Skeletal muscle cell (primary cell): ENCODE measurements around the gene TMTC2.

Experiments
- DNase-seq: peaks from one replicate; pipeline ENCODE4 v3.0.0-alpha.2; 2010; ENCODE audit warnings: low read depth
- H3K4me3 ChIP-seq: 2 replicates; pipeline ENCODE4 v1.5.1; 2011; ENCODE audit warnings: low read depth, mild to moderate bottlenecking, control low read depth, low read length, moderate library complexity

Gene TMTC2

GRCh38 chr12:82966001-82966559, 279.4 kb downstream of the TMTC2 start:
- no peak for DNase-seq
- no peak overlapping the region for H3K4me3 ChIP-seq

DNA sequence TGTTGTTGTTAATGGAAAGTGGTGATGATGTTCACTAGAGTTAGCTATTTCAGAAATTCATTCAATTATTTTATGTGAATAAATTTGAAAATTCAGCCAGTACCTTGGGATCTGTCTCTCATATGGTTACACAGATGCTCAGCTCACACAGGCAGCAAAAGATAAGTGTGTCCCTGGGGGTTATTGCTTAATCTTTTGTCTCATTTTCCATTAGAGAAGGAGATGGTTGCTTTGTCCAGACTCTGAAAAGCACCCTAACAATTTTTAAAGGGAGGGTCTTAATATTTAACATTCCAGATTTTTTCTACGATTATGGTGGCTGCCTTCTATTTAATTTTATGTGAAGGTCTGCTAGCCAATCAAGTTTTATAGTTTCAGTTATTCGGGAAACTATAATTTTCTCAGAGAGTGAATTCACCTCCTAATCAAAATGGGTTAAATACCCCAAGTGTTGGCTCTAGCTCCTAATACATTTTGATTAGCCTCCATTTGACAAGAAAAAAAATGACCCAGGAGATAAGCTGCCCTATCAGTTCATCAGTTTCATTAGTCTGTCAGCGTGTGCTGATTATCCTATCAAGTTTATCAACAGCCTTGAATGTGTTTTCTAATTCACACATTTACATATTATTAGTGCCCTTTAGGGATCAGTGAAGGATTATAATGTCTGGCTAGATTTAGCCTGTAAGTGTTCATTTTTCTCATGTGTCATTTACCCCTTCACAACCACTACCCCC, 282.1 kb downstream of the TMTC2 start:
- DNase-seq: no peak
- no peak overlapping the region for H3K4me3 ChIP-seq

DNA sequence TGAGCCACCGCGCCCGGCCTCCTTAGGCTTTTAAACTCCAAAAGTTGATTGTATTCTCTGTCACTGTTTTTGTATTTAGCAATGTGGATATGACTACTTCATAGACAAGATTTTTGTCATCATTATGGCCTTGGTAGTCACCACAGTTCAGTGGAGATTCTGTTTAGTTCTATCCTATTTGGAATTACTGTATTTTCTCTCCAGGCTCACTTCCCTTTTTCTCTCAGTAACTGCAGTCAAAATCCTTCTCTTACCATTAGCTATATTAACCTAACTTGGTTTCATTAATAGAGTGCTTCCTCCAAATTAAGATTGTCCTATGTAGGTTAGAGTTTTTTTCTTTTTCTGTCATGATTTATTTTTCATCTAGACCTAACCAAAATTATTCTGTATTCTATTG, 283.9 kb downstream of the TMTC2 start:
- H3K4me3 ChIP-seq: no peak overlapping the region
- no peak for DNase-seq

DNA sequence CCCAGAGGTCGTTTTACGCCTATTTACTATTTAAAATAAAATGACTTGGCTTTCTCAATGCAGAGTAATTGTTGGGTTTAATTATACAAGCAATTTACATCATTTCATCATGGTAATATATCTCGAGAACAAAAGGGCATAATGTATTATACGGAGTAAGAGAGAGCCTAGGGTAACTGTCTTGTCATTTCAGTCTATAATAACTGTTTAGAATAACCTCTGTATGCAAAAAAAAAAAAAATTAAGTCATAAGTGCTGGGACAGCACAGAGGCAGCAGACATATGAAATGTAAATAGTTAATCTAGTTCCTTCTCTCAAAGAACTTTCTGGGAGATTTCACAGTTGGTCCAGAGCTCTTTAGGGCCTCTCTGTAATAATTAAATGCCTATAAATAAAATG, 284.9 kb downstream of the TMTC2 start:
- no peak for DNase-seq
- no peak overlapping the region for H3K4me3 ChIP-seq

DNA sequence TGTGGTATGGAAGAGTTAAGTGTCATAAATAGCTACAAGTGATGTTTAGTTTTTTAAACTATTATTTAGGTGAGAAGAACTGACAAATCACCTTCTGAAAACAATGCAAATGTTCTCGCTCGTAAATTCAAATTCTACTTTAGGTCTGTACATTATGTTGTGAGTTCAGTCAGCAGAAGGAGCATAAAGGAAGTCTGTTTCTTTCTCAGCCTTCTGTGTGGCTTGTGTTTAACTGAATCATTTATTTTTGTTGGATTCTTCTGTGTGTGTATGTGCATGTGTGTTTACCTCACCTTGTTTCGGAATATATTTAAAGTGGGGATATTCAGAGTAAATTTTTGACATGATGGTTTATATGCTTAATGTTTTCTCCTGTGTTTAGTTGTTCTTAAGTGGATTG, 285.9 kb downstream of the TMTC2 start:
- no peak for DNase-seq

GRCh38 chr12:82973592-82973991, 286.9 kb downstream of the TMTC2 start:
- no peak overlapping the region for H3K4me3 ChIP-seq
- no peak for DNase-seq

More for the DNA sequence above, 285.9 kb downstream of the TMTC2 start:
- no peak overlapping the region for H3K4me3 ChIP-seq

- no peak overlapping the region for H3K4me3 ChIP-seq
- no peak for DNase-seq
Measured at GRCh38 chr12:82981150-82981549, 294.4 kb downstream of the TMTC2 start.

DNA sequence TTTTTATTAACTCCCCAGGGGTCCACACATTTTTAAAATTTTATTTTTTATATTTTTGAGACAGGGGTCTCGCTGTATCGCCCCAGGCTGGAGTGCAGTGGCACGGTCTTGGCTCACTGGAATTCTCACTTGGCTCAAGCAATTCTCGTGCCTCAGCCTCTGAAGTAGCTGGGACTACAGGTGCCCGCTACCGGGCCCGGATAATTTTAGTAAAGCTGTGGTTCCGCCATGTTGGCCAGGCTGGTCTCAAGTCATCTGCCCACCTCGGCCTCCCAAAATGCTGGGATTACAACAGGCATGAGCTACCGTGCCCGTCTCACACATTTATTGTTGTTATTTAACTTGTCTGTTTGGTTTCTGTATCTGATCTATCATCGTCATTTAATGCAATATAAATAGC, 307.4 kb downstream of the TMTC2 start:
- H3K4me3 ChIP-seq: no peak overlapping the region
- DNase-seq: no peak

GRCh38 chr12:82996168-82996812, 309.6 kb downstream of the TMTC2 start:
- no peak for DNase-seq

DNA sequence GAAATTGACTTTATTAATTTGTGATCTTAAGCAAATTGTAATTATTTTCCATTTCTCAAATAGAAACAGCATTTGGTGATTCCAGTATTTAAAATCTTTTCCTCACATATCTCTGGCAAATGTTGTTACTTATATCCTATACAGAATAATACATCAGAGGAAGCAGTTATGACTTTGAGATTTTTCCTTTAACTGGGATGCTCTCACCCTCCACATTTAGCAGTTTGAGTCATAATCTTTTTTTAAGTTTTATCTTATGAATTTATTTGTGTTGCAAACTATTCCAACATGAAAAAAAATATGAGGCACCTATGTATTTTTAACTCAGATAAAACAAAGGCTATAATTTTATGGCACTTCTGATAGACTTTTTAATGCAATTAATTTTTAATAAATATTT, 311.8 kb downstream of the TMTC2 start:
- DNase-seq: no peak
- no peak overlapping the region for H3K4me3 ChIP-seq

More at GRCh38 chr12:82996168-82996812, 309.6 kb downstream of the TMTC2 start:
- no peak overlapping the region for H3K4me3 ChIP-seq

GRCh38 chr12:83003026-83003425, 316.3 kb downstream of the TMTC2 start:
- H3K4me3 ChIP-seq: no peak overlapping the region
- DNase-seq: no peak

- no peak for DNase-seq
- H3K4me3 ChIP-seq: no peak overlapping the region
Measured at GRCh38 chr12:83005534-83006197, 319.0 kb downstream of the TMTC2 start.

DNA sequence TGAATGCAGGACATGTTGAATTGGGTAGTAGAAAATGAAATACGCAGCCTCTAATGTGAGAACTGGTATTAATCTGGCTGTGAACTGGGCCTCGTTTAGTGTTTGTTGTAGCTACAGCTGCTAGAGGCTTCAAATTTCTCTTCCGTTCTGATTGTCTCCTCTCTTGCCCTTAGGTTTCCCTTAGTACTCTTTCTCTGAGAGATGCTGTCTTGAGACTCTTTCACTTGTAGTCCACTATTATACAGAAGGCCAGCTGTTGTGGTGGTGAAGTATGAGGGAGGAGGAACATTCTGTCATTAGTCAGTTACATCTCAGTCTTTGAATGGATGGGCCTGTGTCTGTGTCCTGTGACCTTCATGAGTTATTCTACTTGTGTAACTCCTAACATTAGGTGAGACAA, 322.0 kb downstream of the TMTC2 start:
- DNase-seq: no peak
- H3K4me3 ChIP-seq: no peak overlapping the region

DNA sequence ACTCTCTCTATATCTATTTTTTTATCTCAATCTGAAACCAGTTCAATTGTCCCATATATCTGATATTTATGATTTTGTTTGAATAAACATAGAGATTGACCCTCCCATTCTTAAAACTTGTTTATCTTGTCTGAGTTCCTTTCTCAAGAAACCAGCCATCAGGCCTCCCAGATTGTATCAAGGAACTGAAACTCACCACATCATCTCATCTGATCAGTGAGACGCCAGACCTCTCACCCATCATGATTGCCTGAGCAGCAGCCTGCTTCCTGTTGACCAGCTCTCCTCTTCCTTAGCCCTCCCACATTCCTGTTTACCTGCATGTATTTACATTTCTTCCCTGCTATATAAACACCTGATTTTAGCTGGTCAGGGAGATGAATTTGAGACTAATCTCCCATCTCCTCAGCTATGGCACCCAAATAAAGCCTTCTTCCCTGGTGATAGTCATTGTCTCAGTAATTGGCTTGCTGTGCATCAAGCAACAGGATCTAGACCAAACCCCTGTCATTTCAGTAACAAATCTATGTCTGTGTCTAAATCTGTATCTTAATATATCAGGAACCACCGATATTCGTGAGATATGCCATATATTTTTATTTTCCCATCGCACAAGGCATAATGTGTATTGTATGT, 323.6 kb downstream of the TMTC2 start:
- DNase-seq: no peak
- H3K4me3 ChIP-seq: no peak overlapping the region

DNA sequence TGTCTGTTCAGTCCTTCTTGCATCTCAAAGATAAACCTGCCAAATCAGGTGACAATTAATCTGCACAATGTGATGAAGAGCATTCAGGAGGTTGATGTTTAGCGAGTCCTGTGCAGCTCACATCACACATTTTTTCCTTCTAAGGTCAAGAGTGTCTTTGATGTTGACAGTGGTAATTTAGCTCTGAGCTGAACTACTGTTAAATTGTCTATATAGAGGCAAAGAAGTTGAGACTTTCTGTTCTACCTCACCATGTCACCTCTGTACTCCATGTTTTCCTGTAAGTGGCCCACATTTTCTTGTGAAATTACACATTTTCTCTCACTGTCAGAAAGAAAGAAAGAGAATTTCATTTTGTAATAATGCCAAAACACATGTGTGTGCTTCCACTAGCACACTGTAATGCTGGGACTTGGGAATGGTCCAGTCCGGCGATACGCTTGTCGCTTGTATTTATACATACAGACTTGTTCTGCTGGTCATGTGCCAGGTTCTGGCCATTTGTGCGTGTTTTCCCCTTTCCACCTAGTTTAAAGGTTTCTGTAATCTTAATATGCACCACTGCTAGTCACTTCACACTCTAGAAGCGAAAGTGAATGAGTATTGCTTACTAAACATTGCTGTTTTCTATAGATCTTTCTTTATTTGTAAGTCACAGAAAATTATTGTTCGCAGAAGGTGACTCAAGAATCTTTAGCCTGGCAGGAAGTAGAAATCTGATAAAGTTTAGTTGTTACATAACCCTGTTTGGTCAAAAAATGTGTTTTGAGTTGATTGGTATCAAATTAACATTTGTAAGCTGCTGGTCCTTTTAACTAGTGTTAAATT, 328.9 kb downstream of the TMTC2 start:
- DNase-seq: no peak
- H3K4me3 ChIP-seq: peak overlapping the region; percentile 34

- H3K4me3 ChIP-seq: no peak overlapping the region
- DNase-seq: peak; percentile 79
Measured at GRCh38 chr12:83016218-83016835, 329.6 kb downstream of the TMTC2 start.

DNA sequence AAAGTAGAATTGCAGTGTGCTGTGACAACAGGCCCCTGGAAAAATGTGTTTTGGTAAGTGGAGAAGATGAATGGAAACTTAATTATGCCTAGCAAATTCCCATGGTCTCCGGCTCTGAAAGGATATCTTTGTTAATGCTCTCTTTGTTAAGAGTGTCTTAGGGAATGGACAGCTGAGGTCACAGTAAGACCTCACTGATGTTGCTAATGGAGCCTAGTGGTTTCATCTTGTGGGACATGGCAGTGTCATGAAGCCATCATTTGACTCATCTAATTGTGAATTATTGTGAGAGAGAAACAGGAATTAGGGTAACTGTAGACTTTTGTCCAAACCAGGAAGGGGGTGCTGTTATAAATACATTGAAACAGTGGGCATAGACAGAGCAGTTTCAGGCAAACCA, 330.3 kb downstream of the TMTC2 start:
- no peak overlapping the region for H3K4me3 ChIP-seq
- no peak for DNase-seq

DNA sequence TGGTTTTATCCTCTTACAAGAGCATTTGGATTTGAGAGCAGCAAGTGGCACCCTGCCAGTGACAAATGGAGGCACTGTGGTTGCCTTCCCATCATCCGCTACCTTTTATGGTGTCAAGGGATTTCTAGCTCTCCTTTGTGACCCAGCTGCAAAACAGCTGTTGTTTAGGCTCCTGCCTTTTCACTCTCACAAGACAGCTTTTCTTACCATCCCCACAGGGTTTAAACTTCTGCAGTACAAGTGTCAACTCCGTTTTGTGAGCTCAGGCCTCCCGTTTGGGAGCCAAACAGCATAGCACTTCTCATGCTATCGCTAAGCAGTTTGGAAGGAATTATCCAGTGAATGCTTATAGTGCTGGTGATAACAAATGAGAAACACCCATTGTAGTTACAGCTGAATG, 331.4 kb downstream of the TMTC2 start:
- peak; percentile 32 for DNase-seq
- no peak overlapping the region for H3K4me3 ChIP-seq
